SJSA1 (cell line): Measurements from ENCODE around the gene NCS1. TPM values are rescaled to one million over a fixed set of nuclear protein-coding genes. Genes with fewer than 3 reads are reported as not detected.
"Not testable (repeated sequence)": the region's sequence is repeated elsewhere in the genome, so short reads cannot be mapped to it uniquely, and the experiment has no call there.

Source experiments
- DNase-seq, 2 experiments: peaks; one replicate each; pipeline ENCODE4 v3.0.0-alpha.2; 2015 to 2020; ENCODE audit warnings: low spot score in 2 of 2, low read depth in 1 of 2
- H3K27ac ChIP-seq: fragments of 250-450 bp; sonication (Bioruptor Pico); 2 replicates; pipeline ENCODE4 v1.5.1; 2020; ENCODE audit warnings: mild to moderate bottlenecking, moderate library complexity
- H3K27me3 ChIP-seq: fragments of 250-450 bp; sonication (Bioruptor Pico); replicated peaks from 2 replicates; pipeline ENCODE4 v1.5.1; 2020; ENCODE audit warnings: mild to moderate bottlenecking, moderate library complexity
- H3K36me3 ChIP-seq: fragments of 250-450 bp; sonication (Bioruptor Pico); 2 replicates; pipeline ENCODE4 v1.5.1; 2020; ENCODE audit warnings: mild to moderate bottlenecking
- H3K4me1 ChIP-seq: fragments of 250-450 bp; sonication (Bioruptor Pico); replicated peaks from 2 replicates; pipeline ENCODE4 v1.6.1; 2021; ENCODE audit warnings: mild to moderate bottlenecking
- H3K4me3 ChIP-seq: fragments of 250-450 bp; sonication (Bioruptor Pico); 2 replicates; pipeline ENCODE4 v1.5.1; 2020; ENCODE audit warnings: mild to moderate bottlenecking
- H3K9me3 ChIP-seq: fragments of 250-450 bp; sonication (Bioruptor Pico); replicated peaks from 2 replicates; pipeline ENCODE4 v1.5.1; 2020; ENCODE audit warnings: mild to moderate bottlenecking
- total RNA-seq: library from RNA; depleted of rRNA; stranded (reverse); fragments of >200 nt; shearing (Covaris generic); gene quantifications from 2 replicates; pipeline ENCODE4 v1.2.3, GENCODE V29; 2014; rRNA removed

The NCS1 gene
- total RNA-seq, 1 experiment from 2014 or later = 44.6 TPM

- Histone ChIP-seq H3K4me1 (peaks cover 4% of the 10 kb centered on the region), H3K9me3 (no peaks in the 10 kb centered on the region), H3K27ac (no peak overlapping the region), H3K27me3 (no peaks in the 10 kb centered on the region), H3K36me3 (no peaks in the 10 kb centered on the region), H3K4me3 (no peak overlapping the region)
- DNase-seq = peak; percentile 37 to 68
Measured at GRCh38 chr9:130276121-130276520, 103.9 kb downstream of the NCS1 start.

GRCh38 chr9:130276955-130277354 lies 104.8 kb downstream of the NCS1 start:
- no peak for DNase-seq
- Histone ChIP-seq H3K27ac (no peak overlapping the region), H3K4me3 (no peak overlapping the region), H3K9me3 (no peaks in the 10 kb centered on the region), H3K27me3 (no peaks in the 10 kb centered on the region), H3K36me3 (no peaks in the 10 kb centered on the region), H3K4me1 (peaks cover 5% of the 10 kb centered on the region)

DNA sequence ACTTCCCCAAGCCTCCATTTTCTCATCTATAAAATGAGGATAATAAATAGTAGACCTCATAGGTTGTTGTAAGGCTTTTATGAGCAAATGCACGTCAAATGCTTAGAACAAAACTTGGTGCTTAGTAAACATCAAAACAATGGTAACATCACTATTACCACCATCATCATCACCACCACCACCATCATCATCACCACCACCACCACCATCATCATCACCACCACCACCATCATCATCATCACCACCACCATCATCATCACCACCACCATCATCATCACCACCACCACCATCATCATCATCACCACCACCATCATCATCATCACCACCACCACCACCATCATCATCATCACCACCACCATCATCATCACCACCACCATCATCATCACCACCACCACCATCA lies 105.3 kb downstream of the NCS1 start:
- H3K27me3 ChIP-seq, DNase-seq, H3K4me3 ChIP-seq, H3K36me3 ChIP-seq, H3K27ac ChIP-seq, H3K9me3 ChIP-seq, H3K4me1 ChIP-seq: not testable (repeated sequence)

DNA sequence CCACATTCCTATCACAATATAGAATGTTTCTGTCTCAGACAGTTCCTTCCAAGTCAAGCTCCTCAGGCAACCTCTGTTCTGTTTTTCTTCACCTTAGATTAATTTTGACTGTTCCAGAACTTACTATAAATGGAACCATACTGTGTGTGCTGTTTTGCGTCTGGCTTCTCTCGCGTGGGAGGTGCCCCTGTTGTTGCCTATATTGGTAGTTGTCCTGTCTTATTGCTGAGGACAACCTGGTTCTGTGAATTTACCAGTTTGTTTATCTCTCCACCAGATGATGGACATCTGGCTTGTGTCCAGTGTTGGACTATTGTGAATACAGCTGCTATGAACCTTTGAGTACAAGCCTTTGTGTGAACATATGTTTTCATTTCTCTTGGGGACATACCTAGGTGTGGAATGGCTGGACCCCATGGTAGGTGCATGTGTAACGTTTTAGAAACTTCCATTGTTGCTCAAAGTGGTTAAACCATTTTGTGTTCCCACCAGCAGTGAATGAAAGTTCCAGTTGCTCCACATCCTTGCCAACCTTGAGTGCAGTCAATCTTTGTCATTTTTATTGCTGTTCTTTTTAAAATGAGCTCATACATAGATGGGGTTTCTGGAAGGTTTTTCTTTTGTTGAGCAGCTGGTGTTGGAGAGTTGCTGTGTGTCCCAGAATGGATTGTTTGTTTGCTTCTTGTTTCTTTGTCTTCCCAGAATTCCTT lies 111.5 kb downstream of the NCS1 start:
- DNase-seq = no peak
- Histone ChIP-seq H3K27ac (no peak overlapping the region), H3K36me3 (no peaks in the 10 kb centered on the region), H3K27me3 (no peaks in the 10 kb centered on the region; the same call in 1 of the 2 replicates), H3K9me3 (no peaks in the 10 kb centered on the region), H3K4me3 (no peak overlapping the region), H3K4me1 (peaks cover 5% of the 10 kb centered on the region; the same call in 1 of the 2 replicates)

GRCh38 chr9:130284249-130284625 lies 112.0 kb downstream of the NCS1 start:
- DNase-seq = no peak
- H3K9me3 ChIP-seq = no peaks in the 10 kb centered on the region
- no peaks in the 10 kb centered on the region; the same call in 1 of the 2 replicates for H3K27me3 ChIP-seq
- H3K4me3 ChIP-seq = no peak overlapping the region
- H3K27ac ChIP-seq = no peak overlapping the region
- peaks cover 5% of the 10 kb centered on the region; the same call in 1 of the 2 replicates for H3K4me1 ChIP-seq
- no peaks in the 10 kb centered on the region for H3K36me3 ChIP-seq

- Histone ChIP-seq H3K4me1 (peaks cover 5% of the 10 kb centered on the region; the same call in 1 of the 2 replicates), H3K4me3 (no peak overlapping the region), H3K27me3 (no peaks in the 10 kb centered on the region; the same call in 1 of the 2 replicates), H3K36me3 (no peaks in the 10 kb centered on the region), H3K27ac (no peak overlapping the region), H3K9me3 (no peaks in the 10 kb centered on the region)
- DNase-seq = no peak
Measured at GRCh38 chr9:130284690-130285089, 112.5 kb downstream of the NCS1 start.

- Histone ChIP-seq H3K27me3 (no peaks in the 10 kb centered on the region; the same call in 1 of the 2 replicates), H3K36me3 (no peaks in the 10 kb centered on the region), H3K9me3 (no peaks in the 10 kb centered on the region), H3K4me3 (no peak overlapping the region), H3K4me1 (peaks cover 5% of the 10 kb centered on the region; the same call in 1 of the 2 replicates), H3K27ac (no peak overlapping the region)
- no peak for DNase-seq
Measured at GRCh38 chr9:130285271-130285670, 113.1 kb downstream of the NCS1 start.

DNA sequence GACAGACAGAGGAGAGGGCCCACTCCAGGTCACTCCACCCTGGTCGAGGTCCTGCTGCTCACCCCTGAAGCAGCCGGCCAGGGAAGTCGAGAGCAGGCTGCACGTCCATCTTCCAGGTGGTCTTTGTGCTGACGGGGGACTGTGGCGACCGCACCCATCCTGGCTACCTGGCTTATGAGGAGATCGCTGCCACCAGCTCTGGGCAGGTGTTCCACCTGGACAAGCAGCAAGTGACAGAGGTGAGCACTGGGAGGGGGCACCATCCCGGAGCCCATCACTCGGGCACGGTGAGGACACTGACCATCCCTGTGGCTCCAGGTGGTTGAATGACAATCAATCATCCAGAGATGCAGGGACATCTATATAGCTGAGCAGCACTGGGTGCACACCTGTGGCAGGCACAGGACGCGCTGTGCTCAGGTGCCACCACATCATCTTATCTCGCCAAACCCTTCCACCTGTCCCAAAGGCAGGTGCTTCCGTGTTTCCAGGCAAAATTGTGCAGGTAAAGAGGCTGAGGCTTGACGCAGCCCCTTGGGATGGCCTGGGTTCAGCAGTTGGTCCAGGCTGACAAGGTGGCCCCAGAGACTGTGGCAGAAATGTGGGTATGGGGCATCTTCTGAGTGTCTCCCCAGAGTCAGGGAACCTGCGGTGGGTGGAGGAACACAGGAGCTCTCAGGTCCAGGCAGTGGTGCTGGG lies 114.0 kb downstream of the NCS1 start:
- no peak overlapping the region for H3K4me3 ChIP-seq
- no peaks in the 10 kb centered on the region for H3K9me3 ChIP-seq
- no peak for DNase-seq
- H3K36me3 ChIP-seq = no peaks in the 10 kb centered on the region
- no peaks in the 10 kb centered on the region; the same call in 1 of the 2 replicates for H3K27me3 ChIP-seq
- no peak overlapping the region for H3K27ac ChIP-seq
- peaks cover 5% of the 10 kb centered on the region; the same call in 1 of the 2 replicates for H3K4me1 ChIP-seq

Other genes starting within 250 kb of the NCS1 start
- 24.3 and 27.4 TPM in 2 replicates for gene FNBP1, start 129.2 kb upstream of the NCS1 start, total RNA-seq
- 16.1 and 25.5 TPM in 2 replicates for gene GPR107, start 118.5 kb upstream of the NCS1 start, total RNA-seq
- 1.2 and 1.9 TPM in 2 replicates for gene HMCN2, start 93.4 kb downstream of the NCS1 start, total RNA-seq